GM12801 (cell line): Measurements from ENCODE around the gene CDAN1.

Source experiments
- TF ChIP-seq, protein P1 (sequence below): IDR thresholded peaks from one replicate; pipeline ENCODE4 v1.5.1; 2011; ENCODE audit warnings: control low read depth; ENCODE audit not compliant: insufficient read length; ENCODE audit errors: extremely low read depth

The CDAN1 gene

GRCh38 chr15:42760759-42761158, 23.8 kb upstream of the CDAN1 start:
- TF ChIP-seq, protein P1, sequence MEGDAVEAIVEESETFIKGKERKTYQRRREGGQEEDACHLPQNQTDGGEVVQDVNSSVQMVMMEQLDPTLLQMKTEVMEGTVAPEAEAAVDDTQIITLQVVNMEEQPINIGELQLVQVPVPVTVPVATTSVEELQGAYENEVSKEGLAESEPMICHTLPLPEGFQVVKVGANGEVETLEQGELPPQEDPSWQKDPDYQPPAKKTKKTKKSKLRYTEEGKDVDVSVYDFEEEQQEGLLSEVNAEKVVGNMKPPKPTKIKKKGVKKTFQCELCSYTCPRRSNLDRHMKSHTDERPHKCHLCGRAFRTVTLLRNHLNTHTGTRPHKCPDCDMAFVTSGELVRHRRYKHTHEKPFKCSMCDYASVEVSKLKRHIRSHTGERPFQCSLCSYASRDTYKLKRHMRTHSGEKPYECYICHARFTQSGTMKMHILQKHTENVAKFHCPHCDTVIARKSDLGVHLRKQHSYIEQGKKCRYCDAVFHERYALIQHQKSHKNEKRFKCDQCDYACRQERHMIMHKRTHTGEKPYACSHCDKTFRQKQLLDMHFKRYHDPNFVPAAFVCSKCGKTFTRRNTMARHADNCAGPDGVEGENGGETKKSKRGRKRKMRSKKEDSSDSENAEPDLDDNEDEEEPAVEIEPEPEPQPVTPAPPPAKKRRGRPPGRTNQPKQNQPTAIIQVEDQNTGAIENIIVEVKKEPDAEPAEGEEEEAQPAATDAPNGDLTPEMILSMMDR: no peak

- TF ChIP-seq, protein P1: no peak
These were observed 22.2 kb upstream of the CDAN1 start for GRCh38 chr15:42759093-42759492.

- TF ChIP-seq, protein P1: no peak
These were observed 13.4 kb upstream of the CDAN1 start for GRCh38 chr15:42750306-42750705.

DNA sequence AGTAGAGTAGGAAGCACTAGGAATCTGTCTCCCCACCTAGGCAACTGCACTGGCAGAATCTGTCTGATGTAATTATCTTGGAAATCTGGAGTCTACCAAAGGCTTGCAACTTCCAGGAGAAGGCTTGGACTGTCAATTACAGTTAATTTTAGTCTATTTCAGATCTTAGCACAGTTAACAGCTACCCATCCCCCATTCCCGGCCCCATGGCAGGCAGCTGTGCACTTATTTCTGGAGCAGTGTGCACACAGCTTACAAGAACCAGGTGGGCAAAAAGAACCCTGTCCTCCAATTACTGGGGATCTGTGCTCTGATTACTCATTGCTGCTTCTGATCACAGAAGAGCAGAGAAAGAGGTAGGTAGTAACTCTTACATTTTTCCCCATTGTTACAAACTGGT, 12.3 kb upstream of the CDAN1 start:
- TF ChIP-seq, protein P1: no peak

DNA sequence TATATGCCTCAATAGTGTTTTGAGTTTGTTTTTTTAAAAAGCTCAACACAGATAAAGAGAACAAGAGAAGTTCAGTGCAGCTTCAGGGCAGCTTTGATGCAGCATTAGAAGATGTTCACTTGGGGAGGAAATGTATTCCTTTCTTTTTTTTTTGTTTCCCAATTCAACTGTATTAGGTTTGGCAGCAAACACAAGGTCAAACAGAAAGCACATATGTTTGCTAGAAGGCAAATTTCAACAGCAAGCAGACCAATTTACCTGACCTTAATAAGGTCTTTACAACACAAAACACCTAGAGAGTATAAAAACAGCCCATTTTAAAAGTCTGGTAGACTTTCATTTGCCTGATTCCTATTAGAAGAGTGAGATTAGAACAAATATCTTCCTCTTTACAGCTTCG, 7.3 kb upstream of the CDAN1 start:
- TF ChIP-seq, protein P1: no peak

GRCh38 chr15:42742149-42742548, 5.2 kb upstream of the CDAN1 start:
- TF ChIP-seq, protein P1: no peak

DNA sequence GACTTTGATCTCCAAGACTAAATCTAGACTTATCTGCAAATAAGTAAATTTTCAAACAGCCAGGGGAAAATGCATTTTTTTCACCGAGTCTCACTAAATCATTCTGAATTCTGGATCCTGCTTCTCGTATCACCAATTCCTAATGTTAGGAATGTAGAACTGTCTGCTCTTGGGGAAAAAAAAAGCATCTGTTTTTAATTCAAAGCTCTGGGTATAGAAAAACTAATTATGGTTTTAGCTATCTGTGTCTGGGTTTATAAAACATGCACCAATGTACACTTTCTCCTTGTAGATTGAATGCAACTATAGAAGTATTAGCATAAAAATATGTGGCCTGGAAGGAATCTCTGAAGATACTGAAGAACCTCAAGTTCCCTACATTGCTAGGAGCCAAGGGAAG, 4.8 kb upstream of the CDAN1 start:
- TF ChIP-seq, protein P1: no peak
